GM10847 (cell line): ENCODE measurements around the gene MED16.

Experiments
- POLR2A ChIP-seq: IDR thresholded peaks from 2 replicates; pipeline ENCODE4 v1.6.1; 2011; ENCODE audit not compliant: insufficient read length; ENCODE audit errors: extremely low read depth

Gene MED16

DNA sequence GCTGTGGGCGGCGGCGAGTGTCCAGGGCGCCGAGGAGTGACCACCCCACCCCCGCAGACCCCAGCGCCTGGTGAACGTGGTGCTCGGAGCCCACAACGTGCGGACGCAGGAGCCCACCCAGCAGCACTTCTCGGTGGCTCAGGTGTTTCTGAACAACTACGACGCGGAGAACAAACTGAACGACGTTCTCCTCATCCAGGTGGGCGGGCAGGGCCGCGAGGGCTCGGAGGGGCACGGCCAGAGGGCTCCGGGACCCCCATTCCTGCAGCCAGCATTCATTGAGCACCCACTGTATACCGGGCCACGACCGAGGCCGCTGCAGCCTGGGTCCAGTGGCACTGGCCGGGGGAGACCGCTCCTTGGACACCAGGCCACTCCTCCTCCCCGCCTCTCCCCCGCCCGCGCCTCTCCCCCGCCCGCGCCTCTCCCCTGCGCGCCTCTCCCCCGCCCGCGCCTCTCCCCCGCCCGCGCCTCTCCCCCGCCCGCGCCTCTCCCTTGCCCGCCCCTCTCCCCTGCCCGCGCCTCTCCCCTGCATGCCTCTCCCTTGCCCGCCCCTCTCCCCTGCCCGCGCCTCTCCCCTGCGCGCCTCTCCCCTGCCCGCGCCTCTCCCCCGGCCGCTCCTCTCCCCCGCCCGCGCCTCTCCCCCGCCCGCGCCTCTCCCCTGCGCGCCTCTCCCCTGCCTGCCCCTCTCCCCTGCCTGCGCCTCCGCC lies 49.0 kb downstream of the MED16 start:
- TF ChIP-seq POLR2A = no peak

GRCh38 chr19:843180-843835 lies 49.7 kb downstream of the MED16 start:
- TF ChIP-seq POLR2A = no peak

- no peak for TF ChIP-seq POLR2A
Measured at GRCh38 chr19:840519-841206, 52.3 kb downstream of the MED16 start, which contains the start of gene PRTN3. Gene PRTN3 (plus strand): TSS chr19:840999. CDS start chr19:841009, 10 bp downstream.

GRCh38 chr19:835210-835810 lies 57.7 kb downstream of the MED16 start:
- no peak for TF ChIP-seq POLR2A

GRCh38 chr19:834216-834615 lies 58.8 kb downstream of the MED16 start:
- no peak for TF ChIP-seq POLR2A

DNA sequence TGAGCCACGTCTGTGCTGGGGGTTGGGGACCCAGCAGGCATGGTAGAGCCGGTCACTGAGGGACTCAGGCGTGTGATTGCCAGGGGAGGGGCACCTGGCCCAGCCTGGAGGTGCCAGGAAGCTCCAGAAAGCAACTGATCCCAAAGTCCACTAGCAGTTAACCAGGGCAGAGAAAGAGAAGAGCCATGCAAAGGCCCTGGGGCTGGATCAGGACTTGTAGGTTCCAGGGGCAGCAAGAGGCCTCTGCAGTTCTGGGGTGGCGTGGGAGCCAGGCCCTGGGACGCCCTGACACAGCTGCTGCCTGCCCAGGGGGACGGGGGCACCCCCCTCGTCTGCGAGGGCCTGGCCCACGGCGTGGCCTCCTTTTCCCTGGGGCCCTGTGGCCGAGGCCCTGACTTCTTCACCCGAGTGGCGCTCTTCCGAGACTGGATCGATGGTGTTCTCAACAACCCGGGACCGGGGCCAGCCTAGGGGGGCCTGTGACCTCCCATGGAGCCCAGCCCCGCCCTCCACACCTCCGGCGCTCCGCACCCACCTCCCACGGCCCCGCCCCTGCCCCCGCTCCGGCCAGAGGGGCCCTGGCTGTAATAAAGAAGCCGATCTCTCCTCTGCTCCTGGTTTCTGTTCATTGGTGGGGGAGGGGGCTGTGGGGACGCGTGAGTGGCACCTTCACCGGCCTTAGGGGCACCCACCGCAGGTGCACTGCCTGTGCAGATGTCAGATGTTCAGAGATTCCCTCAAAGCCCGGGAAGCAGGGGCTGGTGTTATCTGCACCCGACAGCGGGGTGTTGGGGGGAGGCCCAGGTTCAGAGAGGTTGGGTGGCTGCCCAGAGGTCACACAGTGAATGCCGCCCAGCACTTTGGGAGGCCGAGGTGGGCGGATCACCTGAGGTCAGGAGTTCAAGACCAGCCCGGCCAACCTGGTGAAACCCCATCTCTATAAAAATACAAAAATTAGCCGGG lies 61.3 kb downstream of the MED16 start:
- no peak for TF ChIP-seq POLR2A

DNA sequence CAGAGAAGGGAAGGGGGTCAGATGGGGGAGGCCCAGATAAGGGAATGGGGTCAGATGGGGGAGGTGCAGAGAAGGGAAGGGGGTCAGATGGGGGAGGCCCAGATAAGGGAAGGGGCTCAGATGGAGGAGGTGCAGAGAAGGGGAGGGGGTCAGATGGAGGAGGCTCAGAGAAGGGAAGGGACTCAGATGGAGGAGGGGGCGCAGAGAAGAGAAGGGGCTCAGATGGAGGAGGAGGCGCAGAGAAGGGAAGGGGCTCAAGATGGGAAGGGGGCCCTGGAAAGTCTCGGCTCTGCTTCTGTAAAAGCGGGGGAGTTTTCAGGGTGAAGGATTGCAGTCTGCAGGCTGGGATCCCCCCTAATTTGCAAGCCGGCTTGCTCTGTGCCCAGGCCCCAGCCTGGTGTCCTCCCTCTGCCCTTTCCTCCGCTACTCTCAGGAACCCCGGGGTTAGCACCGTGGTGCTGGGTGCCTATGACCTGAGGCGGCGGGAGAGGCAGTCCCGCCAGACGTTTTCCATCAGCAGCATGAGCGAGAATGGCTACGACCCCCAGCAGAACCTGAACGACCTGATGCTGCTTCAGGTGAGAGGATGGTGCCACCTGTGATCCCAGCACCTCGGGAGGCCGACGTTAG lies 63.7 kb downstream of the MED16 start:
- TF ChIP-seq POLR2A = no peak

GRCh38 chr19:827710-828321 lies 65.2 kb downstream of the MED16 start, which contains the start of gene AZU1:
Gene AZU1 (plus strand): TSS chr19:827837. CDS start chr19:827847, 10 bp downstream.
- no peak for TF ChIP-seq POLR2A

GRCh38 chr19:827314-827709 lies 65.7 kb downstream of the MED16 start:
- TF ChIP-seq POLR2A = no peak

- no peak for TF ChIP-seq POLR2A
Measured at GRCh38 chr19:825897-826644, 66.9 kb downstream of the MED16 start.

GRCh38 chr19:824885-825284 lies 68.1 kb downstream of the MED16 start:
- TF ChIP-seq POLR2A = no peak

GRCh38 chr19:823565-824121 lies 69.3 kb downstream of the MED16 start:
- TF ChIP-seq POLR2A = no peak

DNA sequence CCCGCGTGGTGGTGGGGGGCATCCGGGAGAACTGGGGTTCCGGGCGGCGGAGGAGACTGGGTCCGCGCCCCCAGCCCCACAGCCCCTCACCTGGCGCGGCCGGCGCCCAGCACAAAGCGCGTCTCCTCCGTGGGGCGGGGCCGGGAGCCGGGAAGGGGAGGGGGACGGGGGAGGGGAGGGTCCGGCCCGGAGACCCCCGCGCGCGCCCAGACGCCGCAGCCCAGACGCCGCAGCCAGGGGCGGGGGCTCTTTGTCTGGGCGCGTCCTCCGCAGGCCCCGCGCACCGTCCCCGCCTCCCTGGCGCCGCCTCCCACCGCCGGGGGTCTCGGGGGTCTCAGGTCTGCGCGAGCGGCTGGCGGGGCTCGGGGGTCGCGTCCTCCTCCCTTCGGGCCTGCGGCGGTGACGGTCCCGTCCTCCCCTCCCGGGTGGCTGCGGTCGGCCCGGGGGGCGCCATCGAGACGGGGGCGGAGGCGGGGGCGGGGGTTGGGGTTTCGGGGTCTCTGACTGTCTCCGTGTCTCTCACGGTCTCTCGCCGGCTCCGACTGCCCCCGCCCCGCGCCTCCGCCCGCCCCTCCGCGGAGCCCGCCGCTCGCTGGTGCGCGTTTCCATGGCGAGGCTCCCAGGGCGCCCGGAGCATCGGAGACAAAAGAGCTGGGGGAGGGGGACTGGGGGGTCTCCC lies 71.0 kb downstream of the MED16 start, which contains the start of gene PLPPR3:
Gene PLPPR3, minus strand, starts transcription at position 131 of the 679 bp plus-strand sequence. CDS start 396 bp downstream, outside the sequence.
- TF ChIP-seq POLR2A = no peak
